Activated CD4-positive, alpha-beta T cell treated with anti-CD3 and anti-CD28 coated beads, Interleukin-2, amount 50 U/mL, for 48 hours (primary cell): Measurements from ENCODE around the gene DMAC2.
"Not testable (repeated sequence)": the region's sequence is repeated elsewhere in the genome, so short reads cannot be mapped to it uniquely, and the experiment has no call there.

Experiments used
- DNase-seq, 2 experiments: peaks; one replicate each; pipeline ENCODE4 v3.0.0-alpha.2; 2020

Gene DMAC2

DNA sequence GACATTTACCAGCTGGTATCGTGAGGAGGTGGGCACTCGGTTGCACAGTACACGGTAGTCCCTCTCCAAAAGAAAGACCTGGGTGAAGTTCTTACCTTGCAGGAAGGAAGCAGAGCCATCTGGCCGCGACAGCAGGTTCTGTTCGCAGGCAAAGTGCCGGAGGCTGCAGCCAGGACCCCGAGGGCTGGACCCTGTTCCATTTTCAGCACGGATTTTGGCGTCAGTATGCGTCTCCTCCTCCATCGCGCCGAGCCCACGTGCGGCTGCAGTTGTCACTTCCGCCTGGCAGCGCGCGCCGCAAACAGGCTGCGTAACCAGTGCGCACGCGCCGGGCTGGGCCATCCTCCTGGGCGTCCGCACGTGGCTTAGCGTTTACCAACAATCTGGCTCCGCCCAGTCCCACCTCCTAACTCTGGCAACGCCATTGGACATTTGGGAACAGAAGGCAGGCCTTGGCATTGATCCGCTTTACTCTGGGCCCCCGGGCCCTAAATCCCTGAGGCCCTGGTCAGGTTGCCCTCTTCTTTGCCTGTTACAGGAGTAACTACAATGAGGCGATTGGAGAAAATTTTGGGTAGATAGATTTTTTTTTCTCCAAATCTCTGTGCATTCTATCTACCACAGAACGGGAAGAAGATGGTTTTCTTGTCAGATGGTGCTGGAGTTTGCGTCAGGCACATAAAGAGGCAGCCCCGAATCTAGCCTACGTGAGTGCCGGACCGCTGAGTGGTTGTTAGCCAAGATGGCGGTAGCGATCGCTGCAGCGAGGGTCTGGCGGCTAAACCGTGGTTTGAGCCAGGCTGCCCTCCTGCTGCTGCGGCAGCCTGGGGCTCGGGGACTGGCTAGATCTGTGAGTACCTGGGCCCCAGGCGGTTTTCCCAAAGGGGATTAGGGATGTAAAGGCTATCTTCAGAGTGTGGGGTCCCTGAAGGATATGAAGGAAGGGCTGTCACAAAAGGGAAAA is 42.3 kb downstream of the DMAC2 start, which contains the start of the genes BCKDHA and EXOSC5:
Gene BCKDHA (plus strand): TSS at position 733 of the 964 bp plus-strand sequence. CDS start 10 bp downstream, at position 743.
Gene EXOSC5 (minus strand): TSS at position 274 of the 964 bp plus-strand sequence. CDS start 31 bp downstream, at position 243.
- peak; percentile 99 for DNase-seq

DNA sequence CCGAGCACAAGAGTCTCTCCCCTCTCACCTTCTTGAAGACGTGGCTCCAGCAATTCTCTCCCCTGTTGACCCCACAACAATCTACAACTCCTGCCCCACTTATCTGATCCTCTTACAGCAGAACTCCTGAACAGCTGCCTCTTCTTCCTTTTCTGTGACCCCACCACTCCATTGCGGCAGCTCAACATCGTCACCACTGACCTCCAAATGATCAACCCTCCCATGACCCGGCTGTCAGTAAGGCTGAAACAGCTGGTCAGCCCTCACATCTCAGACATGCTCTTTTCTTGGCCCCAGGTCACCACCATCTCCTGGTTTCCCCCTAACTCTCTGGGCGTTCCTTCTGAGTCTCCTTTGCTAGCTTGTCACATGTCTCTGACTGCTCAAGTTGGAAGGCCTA is 44.4 kb downstream of the DMAC2 start:
- no peak for DNase-seq

DNA sequence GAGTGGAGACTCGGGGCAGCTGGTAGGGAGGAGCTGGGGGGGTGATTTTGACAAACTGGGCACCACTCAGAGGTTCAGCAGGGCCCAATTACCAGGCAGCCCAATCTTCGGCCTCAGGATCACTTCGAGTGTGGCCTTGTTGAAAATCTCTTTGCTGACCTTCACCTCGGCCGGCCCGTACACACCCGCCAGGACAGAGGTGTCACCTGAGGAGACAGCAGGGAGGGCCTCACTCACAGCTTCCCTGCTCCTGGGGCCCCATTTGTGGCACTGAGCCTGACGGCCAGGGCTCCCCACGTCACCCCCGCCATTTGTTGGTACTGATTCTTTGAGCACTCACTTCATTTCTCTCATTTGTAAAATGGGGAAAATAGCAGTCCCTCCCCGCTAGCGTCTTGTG is 46.9 kb downstream of the DMAC2 start:
- DNase-seq = no peak

GRCh38 chr19:41391618-41392017 is 48.1 kb downstream of the DMAC2 start:
- DNase-seq = no peak

DNA sequence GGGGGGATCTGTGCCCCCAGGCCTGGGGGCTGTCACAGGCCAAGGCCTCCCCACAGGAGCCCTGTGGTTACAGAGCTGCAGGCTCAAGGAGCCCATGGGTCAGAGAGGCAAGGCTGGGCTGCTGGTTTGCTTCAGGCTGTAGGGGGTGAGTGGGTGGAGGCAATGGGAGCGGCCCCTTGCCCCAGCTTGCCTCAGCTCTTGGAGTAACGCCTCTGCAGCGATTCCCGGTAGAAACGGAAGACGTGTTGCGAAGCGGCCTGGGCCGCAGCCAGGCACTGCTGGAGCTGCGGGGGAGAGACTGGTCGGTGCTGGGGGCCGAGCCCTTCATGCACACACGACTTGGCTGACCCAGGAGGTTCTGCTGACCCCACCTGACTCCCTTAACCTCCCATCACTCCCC is 53.3 kb downstream of the DMAC2 start:
- no peak for DNase-seq

DNA sequence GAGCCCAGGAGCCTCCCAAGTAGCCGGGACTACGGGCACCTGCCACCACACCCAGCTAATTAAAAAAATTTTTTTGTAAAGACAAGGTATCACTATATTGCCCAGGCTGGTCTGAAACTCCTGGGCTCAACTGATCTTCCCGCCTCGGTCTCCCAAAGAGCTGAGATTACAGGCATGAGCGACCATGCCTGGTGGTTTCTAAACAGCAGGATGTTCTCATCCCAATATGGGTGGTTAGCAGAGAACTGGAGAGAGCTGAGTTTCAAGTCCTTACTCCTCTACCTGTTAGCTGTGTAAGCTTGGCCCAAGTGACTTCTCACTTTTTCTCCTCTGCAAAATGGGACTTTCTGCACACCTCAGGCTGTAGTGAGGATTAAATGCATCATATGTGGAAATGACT is 55.4 kb downstream of the DMAC2 start:
- DNase-seq = no peak

- DNase-seq = not testable (repeated sequence)
Observed at GRCh38 chr19:41381536-41381935, 58.2 kb downstream of the DMAC2 start.
